ENCODE data around the gene ABHD3. TPM values are rescaled to one million over a fixed set of nuclear protein-coding genes. Genes with fewer than 3 reads are reported as not detected.
"Not testable (repeated sequence)": the region's sequence is repeated elsewhere in the genome, so short reads cannot be mapped to it uniquely, and the experiment has no call there.

Gene ABHD3
- total and polyA plus RNA-seq, 8 donors: 8.9 to 33.4 (median 18.9) TPM

DNA sequence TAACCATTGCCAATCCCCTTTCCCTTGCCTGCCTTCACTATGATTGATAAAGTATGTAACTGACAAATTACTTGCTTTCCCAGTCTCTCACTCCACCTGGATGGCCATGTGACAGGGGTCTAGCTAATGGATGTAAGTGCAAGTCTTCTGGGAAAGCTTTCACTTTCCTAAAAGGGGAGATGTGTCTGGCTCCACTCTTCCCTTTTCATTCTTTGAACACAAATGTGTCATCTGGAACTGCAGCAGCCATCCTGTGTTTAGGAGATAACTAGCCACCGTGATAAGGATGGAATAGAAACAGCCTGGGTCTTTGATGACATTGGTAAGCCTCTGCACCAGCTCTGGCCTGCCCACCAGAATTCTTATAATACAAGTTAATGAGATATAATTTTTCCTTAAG, 54.3 kb downstream of the ABHD3 start:
- TF ChIP-seq EP300 (IDR thresholded peaks at IDR 0.05): no peak
- TF ChIP-seq, protein P1, sequence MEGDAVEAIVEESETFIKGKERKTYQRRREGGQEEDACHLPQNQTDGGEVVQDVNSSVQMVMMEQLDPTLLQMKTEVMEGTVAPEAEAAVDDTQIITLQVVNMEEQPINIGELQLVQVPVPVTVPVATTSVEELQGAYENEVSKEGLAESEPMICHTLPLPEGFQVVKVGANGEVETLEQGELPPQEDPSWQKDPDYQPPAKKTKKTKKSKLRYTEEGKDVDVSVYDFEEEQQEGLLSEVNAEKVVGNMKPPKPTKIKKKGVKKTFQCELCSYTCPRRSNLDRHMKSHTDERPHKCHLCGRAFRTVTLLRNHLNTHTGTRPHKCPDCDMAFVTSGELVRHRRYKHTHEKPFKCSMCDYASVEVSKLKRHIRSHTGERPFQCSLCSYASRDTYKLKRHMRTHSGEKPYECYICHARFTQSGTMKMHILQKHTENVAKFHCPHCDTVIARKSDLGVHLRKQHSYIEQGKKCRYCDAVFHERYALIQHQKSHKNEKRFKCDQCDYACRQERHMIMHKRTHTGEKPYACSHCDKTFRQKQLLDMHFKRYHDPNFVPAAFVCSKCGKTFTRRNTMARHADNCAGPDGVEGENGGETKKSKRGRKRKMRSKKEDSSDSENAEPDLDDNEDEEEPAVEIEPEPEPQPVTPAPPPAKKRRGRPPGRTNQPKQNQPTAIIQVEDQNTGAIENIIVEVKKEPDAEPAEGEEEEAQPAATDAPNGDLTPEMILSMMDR (IDR thresholded peaks at IDR 0.05): no peak
- TF ChIP-seq POLR2A (IDR thresholded peaks at IDR 0.05): no peak
- no peak for TF ChIP-seq POLR2AphosphoS5 (IDR thresholded peaks at IDR 0.05)
- WGBS, 5 donors: 65 to 81% (median 75%) methylated on average over 1 of the region's 1 CpG
- intact Hi-C loops (cut with DNase I; ENCODE audit: low total_unique reads): no loop called here

GRCh38 chr18:21640375-21640774, 64.2 kb downstream of the ABHD3 start:
- H3K36me3 ChIP-seq; H3K9me3 ChIP-seq; intact Hi-C loops (cut with DNase I; ENCODE audit: low total_unique reads); H3K27ac ChIP-seq; H3K4me1 ChIP-seq; H3K4me3 ChIP-seq; DNase-seq; H3K27me3 ChIP-seq: not testable (repeated sequence)
- WGBS, 5 donors: 97 to 99% (median 97%) methylated on average over 5 of the region's 5 CpGs

More for the DNA sequence above, 54.3 kb downstream of the ABHD3 start:
- no peaks in the 10 kb centered on the region for H3K27me3 ChIP-seq
- H3K4me1 ChIP-seq: no peaks in the 10 kb centered on the region
- H3K36me3 ChIP-seq: peaks cover 0 to 27% (median 8%) of the 10 kb centered on the region in 4 donors
- no peak overlapping the region for H3K27ac ChIP-seq
- no peaks in the 10 kb centered on the region for H3K9me3 ChIP-seq
- H3K4me3 ChIP-seq: no peak overlapping the region
- no peak for DNase-seq

DNA sequence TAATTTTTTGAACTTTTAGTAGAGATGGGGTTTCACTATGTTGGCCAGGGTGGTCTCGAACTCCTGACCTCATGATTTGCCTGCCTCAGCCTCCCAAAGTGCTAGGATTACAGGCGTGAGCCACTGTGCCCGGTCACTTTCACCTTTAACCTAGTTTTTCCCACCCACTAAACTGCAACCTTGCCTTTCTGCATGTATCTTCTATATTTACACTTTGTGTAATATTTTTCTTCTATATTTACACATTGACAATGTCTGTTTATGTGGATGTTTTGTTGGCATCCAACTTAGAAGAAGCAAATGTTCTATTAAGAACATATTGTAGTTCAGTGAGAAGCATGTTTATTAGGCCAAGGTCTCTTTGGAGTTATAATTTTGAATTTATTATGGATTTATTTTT, 65.8 kb downstream of the ABHD3 start:
- Histone ChIP-seq H3K27me3 (no peaks in the 10 kb centered on the region), H3K4me3 (no peak overlapping the region), H3K9me3 (no peaks in the 10 kb centered on the region), H3K36me3 (peaks cover 0 to 14% (median 5%) of the 10 kb centered on the region in 4 donors), H3K4me1 (peaks cover 0 to 4% (median 0%) of the 10 kb centered on the region in 4 donors), H3K27ac (no peak overlapping the region)
- TF ChIP-seq EP300 (IDR thresholded peaks at IDR 0.05) (no peak), POLR2A (IDR thresholded peaks at IDR 0.05) (no peak)
- no peak for DNase-seq
- WGBS, 5 donors: 82 to 88% (median 84%) methylated on average over 3 of the region's 3 CpGs
- intact Hi-C loops (cut with DNase I; ENCODE audit: low total_unique reads): no loop called here

DNA sequence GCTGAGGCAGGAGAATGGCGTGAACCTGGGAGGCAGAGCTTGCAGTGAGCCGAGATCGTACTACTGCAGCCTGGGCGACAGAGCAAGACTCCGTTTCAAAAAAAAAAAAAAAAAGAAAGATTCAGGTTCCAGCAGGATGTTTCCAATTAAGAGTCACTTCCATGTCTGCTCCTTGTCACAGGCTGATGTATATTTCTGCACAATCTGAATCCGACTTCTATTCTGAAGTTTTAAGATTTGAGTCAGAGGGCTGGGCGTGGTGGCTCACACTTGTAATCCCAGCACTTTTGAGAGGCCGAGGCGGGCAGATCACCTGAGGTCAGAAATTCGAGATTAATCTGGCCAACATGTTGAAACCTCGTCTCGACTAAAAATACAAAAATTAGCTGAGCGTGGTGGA, 67.8 kb downstream of the ABHD3 start:
- H3K4me3 ChIP-seq: no peak overlapping the region
- no peaks in the 10 kb centered on the region for H3K27me3 ChIP-seq
- peaks cover 0 to 25% (median 15%) of the 10 kb centered on the region in 4 donors for H3K36me3 ChIP-seq
- intact Hi-C loops (cut with DNase I; ENCODE audit: low total_unique reads): no loop called here
- no peak for DNase-seq
- 92 to 94% (median 94%) methylated on average over 13 of the region's 13 CpGs for WGBS, 5 donors
- peaks cover 0 to 4% (median 0%) of the 10 kb centered on the region in 4 donors for H3K4me1 ChIP-seq
- no peaks in the 10 kb centered on the region for H3K9me3 ChIP-seq
- no peak for TF ChIP-seq POLR2AphosphoS5 (IDR thresholded peaks at IDR 0.05)
- TF ChIP-seq, protein P1 (IDR thresholded peaks at IDR 0.05): no peak
- no peak for TF ChIP-seq POLR2A (IDR thresholded peaks at IDR 0.05)
- no peak for TF ChIP-seq EP300 (IDR thresholded peaks at IDR 0.05)
- no peak overlapping the region for H3K27ac ChIP-seq

GRCh38 chr18:21634588-21635199, 69.9 kb downstream of the ABHD3 start:
- Histone ChIP-seq H3K4me3 (no peak overlapping the region), H3K27ac (no peak overlapping the region), H3K9me3 (no peaks in the 10 kb centered on the region), H3K27me3 (no peaks in the 10 kb centered on the region), H3K4me1 (peaks cover 0 to 4% (median 0%) of the 10 kb centered on the region in 4 donors), H3K36me3 (peaks cover 0 to 46% (median 35%) of the 10 kb centered on the region in 4 donors)
- no peak for DNase-seq
- TF ChIP-seq, protein P1 (IDR thresholded peaks at IDR 0.05): no peak
- no peak for TF ChIP-seq EP300 (IDR thresholded peaks at IDR 0.05)
- no peak for TF ChIP-seq POLR2AphosphoS5 (IDR thresholded peaks at IDR 0.05)
- TF ChIP-seq POLR2A (IDR thresholded peaks at IDR 0.05): no peak
- 85 to 95% (median 88%) methylated on average over 4 of the region's 4 CpGs for WGBS, 5 donors
- intact Hi-C loops (cut with DNase I; ENCODE audit: low total_unique reads): no loop called here
